ENCODE data around the gene CAVIN2.
A peak's percentile ranks its signal among the peaks of the same experiment; 100 is the strongest.

Gene CAVIN2, protein sequence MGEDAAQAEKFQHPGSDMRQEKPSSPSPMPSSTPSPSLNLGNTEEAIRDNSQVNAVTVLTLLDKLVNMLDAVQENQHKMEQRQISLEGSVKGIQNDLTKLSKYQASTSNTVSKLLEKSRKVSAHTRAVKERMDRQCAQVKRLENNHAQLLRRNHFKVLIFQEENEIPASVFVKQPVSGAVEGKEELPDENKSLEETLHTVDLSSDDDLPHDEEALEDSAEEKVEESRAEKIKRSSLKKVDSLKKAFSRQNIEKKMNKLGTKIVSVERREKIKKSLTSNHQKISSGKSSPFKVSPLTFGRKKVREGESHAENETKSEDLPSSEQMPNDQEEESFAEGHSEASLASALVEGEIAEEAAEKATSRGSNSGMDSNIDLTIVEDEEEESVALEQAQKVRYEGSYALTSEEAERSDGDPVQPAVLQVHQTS

DNA sequence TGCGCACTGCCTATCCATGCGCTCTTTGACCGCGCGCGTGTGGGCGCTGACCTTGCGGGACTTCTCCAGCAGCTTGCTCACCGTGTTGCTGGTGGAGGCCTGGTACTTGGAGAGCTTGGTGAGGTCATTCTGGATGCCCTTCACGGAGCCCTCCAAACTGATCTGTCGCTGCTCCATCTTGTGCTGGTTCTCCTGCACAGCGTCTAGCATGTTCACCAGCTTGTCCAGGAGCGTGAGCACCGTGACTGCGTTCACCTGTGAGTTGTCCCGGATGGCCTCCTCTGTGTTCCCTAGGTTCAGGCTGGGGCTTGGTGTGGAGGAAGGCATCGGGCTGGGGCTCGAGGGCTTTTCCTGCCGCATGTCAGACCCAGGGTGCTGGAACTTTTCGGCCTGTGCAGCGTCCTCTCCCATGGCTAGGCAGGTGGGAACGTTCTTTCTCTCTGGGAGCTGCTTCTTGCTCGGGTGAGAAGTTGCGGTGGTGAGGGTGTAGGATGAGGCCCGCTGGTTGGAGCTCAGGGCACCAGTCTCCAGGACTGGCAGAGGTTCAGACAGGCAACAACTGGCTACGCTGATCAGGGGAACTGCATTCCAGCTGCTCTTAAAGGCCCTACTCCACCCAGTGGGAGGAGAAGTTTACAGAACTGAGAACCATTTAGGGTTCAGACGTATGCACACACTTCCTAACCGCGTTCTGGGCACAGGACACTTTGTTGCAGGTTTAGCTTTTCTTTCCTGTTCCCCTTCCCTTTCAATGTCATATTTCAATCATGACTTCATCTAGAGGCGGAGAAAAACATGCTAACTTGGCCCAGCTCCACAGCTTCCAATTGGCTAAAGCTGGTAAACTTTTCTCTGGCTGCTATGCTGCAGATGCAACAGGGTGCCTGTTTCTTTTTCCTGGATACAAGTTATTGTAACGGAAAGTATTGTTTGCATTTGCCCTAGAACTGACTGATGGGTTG is at the start of gene CAVIN2:
Gene CAVIN2, minus strand, starts transcription at position 574 of the 962 bp plus-strand sequence. Its CDS starts 163 bp downstream, at position 411.
- no peak for DNase-seq

DNA sequence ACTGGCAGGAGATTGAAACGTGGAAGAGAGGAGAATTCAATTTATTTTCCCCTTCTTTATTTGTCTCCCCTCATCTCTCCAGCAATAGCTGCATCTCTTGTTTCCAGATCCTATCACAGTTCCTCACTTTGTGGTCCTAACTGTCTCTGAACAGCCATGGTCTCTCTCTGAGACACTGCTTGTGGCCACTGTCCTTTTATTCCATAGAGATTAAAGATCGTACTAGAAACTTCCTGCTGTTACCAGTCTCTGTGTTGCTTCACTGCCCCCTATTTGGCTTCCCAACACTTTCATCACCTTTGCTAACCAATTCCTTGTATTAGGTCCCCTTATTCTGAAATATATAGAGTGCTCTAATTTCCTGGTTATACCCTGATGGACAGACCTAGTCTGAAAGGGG is 48.9 kb upstream of the CAVIN2 start:
- no peak for DNase-seq

DNA sequence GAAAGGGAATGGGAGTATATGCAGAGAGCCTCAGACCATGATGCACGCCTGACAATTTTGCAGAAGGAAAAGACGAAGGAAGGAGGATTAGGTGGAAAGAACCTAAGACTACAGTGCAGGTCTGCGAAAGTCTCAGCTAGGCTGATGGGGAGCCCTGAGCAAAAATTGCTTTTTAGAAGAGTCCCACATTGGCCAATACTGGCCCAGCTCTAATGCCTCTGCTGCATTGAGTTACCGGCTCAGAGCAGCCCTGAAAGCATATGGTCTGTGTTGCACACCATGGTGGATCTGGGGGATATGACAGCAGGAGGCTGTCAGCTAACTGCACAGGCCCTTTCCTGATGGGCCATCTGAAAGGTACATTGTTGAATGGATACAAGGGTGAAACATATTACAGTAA is 48.3 kb upstream of the CAVIN2 start:
- no peak for DNase-seq

DNA sequence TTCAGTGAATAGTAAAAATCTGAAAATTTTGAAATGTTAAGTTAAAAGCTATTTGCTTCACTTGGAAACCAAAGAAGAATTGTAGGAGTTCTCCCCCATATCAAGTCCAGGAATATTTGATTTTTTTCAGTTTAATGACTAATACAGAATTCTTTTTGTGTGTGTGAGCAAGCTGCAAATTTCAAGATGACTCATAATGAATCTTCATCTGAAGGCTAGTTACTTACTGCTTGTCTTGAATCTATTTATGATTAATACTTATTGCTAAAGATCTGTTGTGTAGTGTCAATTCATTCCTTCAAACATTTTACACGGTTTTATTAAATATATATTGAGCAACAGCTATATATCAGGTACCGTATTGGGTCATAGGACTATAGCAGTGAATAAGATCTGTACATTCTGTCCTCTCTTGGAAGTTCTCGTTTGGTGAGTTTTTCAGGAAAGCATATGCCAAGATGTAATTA is 47.8 kb upstream of the CAVIN2 start:
- no peak for DNase-seq

DNA sequence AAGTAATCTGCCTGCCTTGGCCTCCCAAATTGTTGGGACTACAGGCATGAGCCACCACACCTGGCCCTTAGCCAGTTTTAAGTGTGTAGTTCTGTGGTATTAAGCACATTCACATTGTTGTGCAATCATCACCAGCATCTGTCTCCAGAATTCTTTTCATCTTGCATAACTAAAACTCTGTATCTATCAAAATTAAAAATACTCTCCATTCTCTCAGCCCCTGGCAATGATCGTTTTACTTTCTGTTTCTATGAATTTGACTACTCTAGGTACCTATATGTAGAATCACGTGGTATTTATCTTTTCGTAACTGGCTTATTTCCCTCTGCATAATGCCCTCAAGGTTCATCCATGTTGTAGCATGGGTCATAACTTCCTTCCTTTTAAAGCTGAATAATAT is 45.5 kb upstream of the CAVIN2 start:
- DNase-seq: no peak

DNA sequence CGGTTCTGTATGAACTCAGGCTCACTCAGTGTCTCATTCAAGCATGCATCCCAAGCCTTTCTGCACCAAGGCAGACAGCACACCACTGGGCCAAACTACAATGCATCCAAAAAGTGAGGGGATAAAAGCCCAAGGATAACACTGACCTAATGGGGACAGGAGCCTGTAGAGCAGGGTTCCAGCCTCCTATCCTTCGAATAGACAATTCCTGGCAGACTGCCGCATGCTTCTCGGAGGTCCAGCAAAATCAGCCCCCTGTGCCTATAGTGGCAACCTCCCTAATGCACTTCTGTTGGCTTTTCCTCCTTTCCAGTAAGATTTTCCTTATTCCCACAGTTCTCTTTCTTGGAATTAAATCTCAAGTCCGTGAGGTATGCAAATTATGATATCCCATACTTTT is 44.8 kb upstream of the CAVIN2 start:
- DNase-seq: no peak

DNA sequence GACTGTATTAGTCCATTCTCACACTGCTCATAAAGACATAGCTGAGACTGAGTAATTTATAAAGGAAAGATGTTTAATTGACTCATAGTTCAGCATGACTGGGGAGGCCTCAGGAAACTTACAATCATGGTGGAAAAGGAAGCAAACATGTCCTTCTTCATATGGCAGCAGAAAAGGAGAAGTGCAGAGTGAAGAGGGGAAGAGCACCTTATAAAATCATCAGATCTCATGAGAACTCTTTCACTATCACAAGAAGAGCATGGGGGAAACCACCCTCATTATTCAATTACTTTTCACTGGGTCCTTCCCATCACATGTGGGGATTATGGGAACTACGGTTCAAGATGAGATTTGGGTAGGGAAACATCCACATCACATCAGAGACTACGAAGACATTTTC is 43.0 kb upstream of the CAVIN2 start:
- DNase-seq: no peak

DNA sequence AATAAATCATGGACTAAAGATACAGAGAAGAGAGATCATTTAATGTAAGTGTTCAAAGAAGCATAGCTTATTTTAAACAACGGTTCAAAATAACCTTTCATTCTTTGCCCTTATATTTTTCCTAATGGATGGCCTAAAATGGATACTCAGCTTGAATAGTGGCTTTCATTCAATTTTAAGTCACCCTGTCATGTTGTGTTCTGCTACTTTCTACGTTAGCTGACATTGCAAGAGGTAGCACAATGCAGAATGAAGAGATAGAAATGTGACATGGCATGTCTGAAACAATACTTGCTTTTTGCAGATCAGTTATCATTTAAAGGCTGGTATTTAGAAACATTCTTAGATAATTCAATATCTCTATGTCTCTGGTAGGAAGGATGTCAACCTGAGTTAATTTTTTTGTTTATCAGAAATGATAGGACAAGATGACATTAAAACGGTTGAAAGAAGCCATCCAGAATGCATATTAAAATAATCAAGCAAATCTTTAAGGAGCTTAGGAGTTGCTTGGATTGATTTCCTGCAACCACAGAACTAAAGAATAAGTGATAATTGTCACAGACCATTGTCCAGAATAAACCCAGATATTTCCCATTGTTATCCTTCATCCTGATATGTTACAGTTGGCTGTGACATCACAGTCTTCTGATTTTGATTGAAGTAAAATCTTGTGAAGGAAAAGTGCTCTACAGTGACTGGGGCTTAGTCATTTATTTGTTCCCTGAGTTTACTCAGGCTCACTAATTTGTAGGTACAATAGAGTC is 41.7 kb upstream of the CAVIN2 start:
- DNase-seq: no peak

DNA sequence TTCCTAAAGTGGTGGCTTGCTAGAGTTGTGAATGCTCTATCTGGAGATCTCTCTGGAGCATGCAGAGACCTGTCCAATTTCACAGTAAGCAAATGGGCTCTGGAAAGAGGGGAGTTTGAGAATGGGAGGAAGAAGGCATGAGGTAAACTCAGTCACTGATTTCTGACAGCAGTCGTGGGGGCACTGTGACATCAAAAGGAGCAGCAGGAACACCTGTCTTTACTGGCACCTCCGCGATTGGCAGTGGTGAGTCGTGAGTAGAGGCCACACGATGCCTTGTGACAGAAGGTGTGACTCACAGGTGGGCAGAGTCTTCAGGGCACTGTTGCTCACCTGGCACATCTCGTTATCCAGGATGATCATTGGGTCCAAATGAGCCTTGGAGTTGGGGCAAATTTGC is 38.8 kb upstream of the CAVIN2 start:
- no peak for DNase-seq

DNA sequence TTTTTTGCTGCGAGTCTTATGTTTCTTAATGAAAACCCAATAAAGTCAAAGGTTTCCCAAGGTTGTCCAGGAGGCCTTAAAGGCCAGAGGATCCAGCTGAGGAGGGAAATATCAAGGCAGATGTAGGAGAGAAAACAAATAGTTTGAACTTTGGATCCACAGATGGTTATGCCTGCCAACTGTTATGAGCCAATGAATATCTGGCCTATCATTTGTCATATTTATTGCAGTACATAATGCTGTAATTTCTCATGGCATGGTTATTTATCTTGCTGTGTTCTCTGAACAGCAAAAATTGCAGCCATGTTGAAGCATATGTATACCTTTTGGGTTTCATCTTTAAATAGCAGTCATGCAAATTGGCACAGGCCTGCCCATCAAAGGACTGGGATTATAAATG is 38.2 kb upstream of the CAVIN2 start:
- DNase-seq: no peak

DNA sequence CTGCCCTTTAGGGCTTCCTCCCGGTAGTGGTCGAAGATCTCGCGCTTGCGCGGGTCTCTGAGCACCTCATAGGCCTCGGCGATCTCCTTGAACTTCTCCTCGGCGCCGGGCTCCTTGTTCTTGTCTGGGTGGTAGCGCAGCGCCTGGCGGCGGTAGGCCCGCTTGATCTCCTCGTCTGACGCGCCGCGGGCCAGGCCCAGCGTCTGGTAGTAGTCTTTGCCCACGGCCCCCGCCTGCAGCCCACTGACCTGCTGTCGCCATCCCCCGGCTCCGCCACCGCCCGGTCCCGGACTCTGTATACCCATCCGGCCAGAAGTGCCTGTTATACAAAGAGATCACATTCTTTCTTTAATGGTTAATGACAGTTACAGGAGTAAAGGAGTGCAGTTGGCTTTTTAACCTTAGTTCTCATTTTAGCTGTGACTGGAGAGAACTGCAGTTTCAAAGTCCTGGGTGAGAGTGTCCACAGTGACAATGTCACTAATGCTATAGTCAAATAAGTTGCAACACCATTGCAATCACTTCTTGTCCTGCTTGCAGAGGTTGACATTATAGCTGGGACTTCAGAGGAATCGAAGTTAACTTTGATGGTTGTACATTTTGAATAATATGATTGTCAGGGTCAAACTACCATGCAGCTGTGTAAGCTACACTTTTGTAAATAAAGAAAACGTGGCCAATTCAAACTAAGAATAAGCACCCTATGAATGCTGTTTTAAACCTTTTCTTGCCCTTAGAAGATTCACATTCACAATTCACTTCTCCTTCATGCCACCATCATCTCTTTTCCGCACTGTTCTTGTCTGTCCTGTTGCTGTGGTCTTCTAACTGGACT is 35.3 kb upstream of the CAVIN2 start:
- no peak for DNase-seq

DNA sequence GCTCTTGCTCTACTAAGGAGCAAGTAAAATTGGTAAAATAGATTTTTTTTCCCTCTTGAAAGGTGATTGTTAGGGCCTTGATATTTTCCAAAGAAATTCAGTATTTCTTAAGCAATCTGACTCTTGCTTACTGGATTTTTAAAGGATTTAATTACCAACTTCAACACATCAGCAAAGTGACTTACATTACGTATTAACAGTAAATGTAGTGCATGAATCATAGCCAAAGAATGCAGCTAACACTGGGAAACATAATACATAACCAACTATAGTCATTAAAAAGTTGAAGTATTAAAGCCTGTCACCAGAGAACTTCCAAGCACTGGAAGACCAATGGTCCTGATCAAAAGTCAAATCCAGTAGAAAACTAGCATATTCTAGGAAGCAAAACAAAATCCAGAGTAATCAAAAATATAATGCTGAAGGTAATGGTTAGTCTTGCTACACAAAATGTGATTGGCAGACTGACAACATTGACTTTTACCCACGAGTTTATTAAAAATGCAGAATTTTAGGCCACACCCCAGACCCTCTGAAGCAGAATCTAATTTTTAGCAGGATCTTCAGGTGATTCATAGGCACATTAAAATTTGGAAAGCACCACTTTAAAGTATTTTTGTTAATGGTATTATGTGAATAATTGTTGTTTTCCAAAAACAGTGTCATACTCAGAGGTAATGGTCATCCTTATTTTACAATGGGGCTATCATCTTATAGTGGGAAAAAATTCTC is 31.8 kb upstream of the CAVIN2 start:
- DNase-seq: no peak

DNA sequence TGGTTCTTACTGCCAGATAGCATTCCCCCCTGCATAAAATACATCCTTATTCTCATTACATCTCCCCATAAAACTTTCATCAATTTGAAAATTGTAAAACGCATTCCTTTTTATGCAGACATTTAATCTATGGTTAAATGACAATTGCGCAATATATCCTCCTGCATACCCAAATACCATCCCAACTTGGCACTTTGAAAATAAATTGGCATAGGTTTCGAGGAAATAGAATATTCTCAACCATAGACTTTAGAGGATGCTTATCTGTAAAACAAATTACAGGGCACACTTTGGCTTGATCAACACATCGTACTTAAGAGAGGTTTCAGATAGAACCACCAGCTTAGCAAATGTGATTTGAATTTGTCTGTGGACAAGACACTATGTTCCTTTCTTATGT is 31.0 kb upstream of the CAVIN2 start:
- no peak for DNase-seq

DNA sequence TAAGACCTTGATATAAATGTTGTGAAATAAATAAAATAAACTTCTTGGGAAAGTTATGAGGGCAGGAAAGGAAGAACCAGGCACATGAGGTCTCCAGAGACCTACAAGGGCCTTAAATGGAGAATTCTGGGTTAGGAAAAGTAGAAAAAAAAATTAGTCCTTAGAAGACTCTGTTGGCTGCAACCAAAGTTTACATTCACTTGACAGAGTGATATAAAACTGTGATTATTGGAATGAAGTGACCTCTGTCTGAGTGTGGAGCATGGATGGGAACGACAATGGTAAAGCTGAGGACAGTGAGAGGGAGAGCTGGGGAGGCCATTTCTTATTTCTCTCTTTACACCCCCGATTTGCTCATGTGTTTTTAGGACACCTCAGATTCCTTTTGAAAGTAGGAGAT is 29.0 kb upstream of the CAVIN2 start:
- DNase-seq: no peak

DNA sequence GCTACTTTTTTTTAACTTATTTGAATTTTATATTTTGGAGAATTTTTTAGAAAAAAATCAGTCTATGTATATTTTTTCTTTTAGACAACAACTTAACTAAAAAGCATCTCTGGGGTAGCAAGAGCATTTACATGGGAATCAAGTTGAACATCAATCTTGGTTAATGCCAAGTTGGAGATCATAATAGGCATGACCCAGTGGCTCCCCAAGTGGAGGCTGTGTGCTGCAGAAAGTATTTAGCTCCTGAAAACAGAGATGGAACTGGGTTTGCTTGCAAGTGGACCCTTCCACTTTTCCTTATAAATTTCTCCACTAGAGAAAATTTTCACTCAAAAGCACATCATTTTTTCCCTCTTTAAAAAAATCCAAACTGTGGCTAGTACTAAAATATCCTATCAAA is 23.9 kb upstream of the CAVIN2 start:
- DNase-seq: no peak

DNA sequence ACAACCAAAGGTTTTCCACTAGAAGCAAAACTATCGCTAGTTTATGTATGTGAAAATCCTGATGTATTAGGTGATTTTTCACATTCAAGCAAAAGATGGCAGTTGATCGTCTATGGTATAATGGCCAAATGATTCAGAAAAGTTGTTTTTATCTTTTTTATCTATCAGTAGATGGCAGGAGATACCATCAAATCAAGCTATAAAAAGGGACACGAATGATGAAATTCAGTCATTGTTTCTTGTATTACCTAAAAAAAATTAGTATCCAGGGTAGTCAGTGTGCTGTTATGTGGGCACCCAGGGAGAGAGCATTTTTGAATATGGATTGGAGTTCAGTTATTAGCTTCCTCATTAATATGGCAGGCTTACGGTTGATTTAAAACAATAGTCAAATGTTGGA is 22.9 kb upstream of the CAVIN2 start:
- no peak for DNase-seq

DNA sequence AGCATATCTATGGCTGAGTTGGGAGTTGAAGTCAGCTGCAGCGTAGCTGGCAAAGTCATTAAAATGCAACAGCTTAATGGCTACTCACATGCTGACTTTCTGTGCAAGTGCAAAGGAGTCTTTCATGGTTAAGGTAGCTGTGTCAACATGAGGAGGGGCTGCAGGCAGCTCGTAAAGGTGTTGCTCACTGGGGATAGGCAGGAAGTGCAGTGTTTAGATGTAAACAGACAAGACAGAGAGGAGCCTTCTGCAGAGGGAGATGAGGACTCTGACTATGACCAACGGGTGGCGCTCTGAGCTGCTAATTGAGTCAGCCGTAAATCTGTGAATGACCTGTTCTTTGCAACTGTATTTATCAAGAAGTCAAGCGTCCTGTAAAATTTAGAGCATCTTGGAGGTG is 22.3 kb upstream of the CAVIN2 start:
- peak; percentile 10 for DNase-seq

DNA sequence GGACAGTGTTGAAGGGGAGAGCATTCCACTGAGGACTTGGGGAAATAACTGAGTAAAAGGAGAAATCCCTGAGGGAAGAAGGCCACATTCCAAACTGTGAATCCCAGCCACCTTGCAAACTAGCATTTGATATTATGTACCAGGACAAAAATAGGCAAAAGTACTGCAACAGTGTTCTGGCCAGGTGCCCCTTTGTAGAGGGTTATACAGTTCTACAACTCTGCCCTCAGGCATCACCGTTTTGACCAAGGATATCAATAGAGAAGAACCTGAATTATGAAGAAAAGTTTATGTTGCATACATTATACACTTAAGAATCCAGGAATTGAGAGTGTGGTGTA is 20.6 kb upstream of the CAVIN2 start:
- no peak for DNase-seq

DNA sequence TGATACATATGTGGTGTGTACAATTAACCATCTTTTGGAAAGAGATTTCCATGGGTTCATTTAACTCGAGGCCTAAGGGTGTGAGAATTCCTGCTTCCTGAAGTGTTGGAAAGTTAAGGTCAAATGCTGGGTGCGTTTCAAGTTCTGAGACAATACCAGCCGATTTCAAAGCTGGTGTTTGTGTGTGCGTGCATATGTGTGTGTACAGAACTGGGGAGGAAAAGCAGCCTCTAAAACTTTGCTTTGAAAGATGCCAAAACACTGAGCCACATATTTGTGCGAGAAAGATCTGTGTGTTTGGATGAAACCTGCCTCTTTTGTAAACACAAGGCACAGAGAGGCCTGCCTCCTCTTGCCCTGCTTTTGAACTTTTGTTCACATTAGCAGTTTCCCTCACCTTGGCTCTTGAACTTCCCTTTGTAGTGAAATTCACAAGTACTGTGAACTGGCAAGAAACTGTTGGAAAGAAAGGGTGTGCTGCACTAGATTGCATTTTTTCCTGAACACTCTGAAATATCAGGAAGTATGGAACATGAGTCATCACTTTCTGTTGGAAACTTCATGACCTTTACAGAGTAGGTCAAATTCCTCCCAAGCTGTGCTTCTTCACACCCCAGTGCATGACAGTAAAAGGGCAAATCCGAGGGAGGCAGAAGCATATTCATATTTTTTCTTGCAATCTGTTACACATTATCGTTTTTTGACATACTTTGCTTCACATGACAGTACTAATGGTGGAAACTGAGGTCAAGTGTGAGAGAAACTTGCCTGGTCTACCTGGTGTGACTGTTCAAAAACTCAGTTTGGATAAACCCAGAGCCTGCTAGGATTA is 20.0 kb upstream of the CAVIN2 start:
- DNase-seq: no peak

DNA sequence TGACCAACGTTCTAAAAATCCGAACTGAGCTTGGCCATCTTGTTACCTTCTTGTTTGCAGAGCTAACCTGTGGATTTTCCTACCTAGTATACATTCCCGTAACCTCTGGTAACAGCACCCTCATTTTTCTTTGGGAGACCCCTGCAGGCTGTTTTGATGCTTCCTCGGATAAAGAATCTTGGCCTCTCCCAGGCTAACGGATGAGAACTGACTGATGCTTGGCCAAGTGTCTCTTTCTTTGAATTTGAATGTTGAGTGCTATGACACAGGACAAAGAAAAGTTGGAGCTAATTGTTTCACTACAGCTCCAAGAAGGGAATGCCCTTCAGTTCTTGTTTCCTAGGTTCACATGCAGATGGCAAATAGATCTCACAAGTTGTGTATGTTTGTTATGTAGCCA is 19.3 kb upstream of the CAVIN2 start:
- DNase-seq: no peak
